IMR-90 (cell line): ENCODE results near the gene PAM.

ENCODE experiments used
- BHLHE40 ChIP-seq: fragments of 150-350 bp; IDR thresholded peaks from 2 replicates; pipeline ENCODE4 v1.6.1; 2016; ENCODE audit warnings: mild to moderate bottlenecking, low read depth, low read length
- CHD1 ChIP-seq: IDR thresholded peaks from 2 replicates; pipeline ENCODE4 v1.6.1; 2012; ENCODE audit warnings: low read depth, low read length, improper control_type of control experiment
- MAFK ChIP-seq: IDR thresholded peaks from 2 replicates; pipeline ENCODE4 v1.6.1; 2012; ENCODE audit warnings: low read depth, low read length, improper control_type of control experiment
- MAZ ChIP-seq: IDR thresholded peaks from 2 replicates; pipeline ENCODE4 v1.6.1; 2012; ENCODE audit warnings: low read depth, mild to moderate bottlenecking, low read length, improper control_type of control experiment, moderate library complexity, borderline replicate concordance
- MXI1 ChIP-seq: IDR thresholded peaks from 2 replicates; pipeline ENCODE4 v1.6.1; 2012; ENCODE audit warnings: low read depth, mild to moderate bottlenecking, low read length, moderate library complexity, borderline replicate concordance
- NFE2L2 ChIP-seq: fragments of 150-350 bp; IDR thresholded peaks from 2 replicates; pipeline ENCODE4 v1.6.1; 2016; ENCODE audit warnings: low read depth, mild to moderate bottlenecking, low read length
- POLR2A ChIP-seq: IDR thresholded peaks from 2 replicates; pipeline ENCODE4 v1.6.1; 2012; ENCODE audit warnings: mild to moderate bottlenecking, low read depth, low read length
- RAD21 ChIP-seq: IDR thresholded peaks from 2 replicates; pipeline ENCODE4 v1.6.1; 2012; ENCODE audit warnings: low read length, improper control_type of control experiment
- RCOR1 ChIP-seq: IDR thresholded peaks from 2 replicates; pipeline ENCODE4 v1.6.1; 2012; ENCODE audit warnings: mild to moderate bottlenecking, low read length, improper control_type of control experiment; ENCODE audit not compliant: insufficient replicate concordance
- RFX5 ChIP-seq: IDR thresholded peaks from 2 replicates; pipeline ENCODE4 v1.8.0; 2012; ENCODE audit warnings: low read depth, mild to moderate bottlenecking, low read length, moderate library complexity
- SMC3 ChIP-seq: fragments of 150-350 bp; IDR thresholded peaks from 2 replicates; pipeline ENCODE4 v1.6.1; 2016; ENCODE audit warnings: low read depth, mild to moderate bottlenecking, antibody characterized with exemption, low read length, moderate library complexity
- TF ChIP-seq, protein P1 (sequence below): conservative IDR thresholded peaks from 2 replicates; pipeline ENCODE4 v1.5.1; 2012; ENCODE audit warnings: mild to moderate bottlenecking, low read depth, low read length, improper control_type of control experiment
- TF ChIP-seq, protein P2 (sequence below): fragments of 150-350 bp; IDR thresholded peaks from 2 replicates; pipeline ENCODE4 v1.6.1; 2016; ENCODE audit warnings: low read depth, mild to moderate bottlenecking, low read length, moderate library complexity, borderline replicate concordance
- TF ChIP-seq, protein P3 (sequence below): fragments of 150-350 bp; IDR thresholded peaks from 2 replicates; pipeline ENCODE4 v1.6.1; 2017; ENCODE audit warnings: mild to moderate bottlenecking, antibody characterized with exemption, low read length, low read depth

DNA sequence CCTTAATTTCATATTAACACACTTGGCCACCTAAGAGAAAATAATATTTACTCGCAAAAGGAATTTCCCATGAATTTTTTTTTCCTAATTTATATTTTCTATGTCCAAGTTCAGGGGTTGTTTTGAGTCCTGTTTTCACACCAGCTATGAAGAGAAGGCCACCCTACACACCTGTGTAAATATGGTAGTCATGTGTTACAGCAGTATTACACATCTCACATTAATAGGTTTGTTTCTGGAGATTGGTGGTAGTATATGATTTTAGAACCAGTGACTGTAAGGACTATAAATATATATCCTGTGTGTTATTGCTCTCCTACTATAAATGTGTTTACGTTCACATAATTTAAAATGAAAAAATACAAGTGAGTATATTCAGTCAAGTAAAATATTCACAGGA, 147.5 kb downstream of the PAM start:
- TF ChIP-seq, protein P1, sequence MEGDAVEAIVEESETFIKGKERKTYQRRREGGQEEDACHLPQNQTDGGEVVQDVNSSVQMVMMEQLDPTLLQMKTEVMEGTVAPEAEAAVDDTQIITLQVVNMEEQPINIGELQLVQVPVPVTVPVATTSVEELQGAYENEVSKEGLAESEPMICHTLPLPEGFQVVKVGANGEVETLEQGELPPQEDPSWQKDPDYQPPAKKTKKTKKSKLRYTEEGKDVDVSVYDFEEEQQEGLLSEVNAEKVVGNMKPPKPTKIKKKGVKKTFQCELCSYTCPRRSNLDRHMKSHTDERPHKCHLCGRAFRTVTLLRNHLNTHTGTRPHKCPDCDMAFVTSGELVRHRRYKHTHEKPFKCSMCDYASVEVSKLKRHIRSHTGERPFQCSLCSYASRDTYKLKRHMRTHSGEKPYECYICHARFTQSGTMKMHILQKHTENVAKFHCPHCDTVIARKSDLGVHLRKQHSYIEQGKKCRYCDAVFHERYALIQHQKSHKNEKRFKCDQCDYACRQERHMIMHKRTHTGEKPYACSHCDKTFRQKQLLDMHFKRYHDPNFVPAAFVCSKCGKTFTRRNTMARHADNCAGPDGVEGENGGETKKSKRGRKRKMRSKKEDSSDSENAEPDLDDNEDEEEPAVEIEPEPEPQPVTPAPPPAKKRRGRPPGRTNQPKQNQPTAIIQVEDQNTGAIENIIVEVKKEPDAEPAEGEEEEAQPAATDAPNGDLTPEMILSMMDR: no peak
- TF ChIP-seq POLR2A (no peak), NFE2L2 (no peak), RFX5 (no peak), MAFK (no peak), RCOR1 (no peak), RAD21 (no peak), MAZ (no peak), SMC3 (no peak), BHLHE40 (no peak), CHD1 (no peak), MXI1 (no peak)
- TF ChIP-seq, protein P2, sequence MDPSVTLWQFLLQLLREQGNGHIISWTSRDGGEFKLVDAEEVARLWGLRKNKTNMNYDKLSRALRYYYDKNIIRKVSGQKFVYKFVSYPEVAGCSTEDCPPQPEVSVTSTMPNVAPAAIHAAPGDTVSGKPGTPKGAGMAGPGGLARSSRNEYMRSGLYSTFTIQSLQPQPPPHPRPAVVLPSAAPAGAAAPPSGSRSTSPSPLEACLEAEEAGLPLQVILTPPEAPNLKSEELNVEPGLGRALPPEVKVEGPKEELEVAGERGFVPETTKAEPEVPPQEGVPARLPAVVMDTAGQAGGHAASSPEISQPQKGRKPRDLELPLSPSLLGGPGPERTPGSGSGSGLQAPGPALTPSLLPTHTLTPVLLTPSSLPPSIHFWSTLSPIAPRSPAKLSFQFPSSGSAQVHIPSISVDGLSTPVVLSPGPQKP: no peak
- TF ChIP-seq, protein P3, sequence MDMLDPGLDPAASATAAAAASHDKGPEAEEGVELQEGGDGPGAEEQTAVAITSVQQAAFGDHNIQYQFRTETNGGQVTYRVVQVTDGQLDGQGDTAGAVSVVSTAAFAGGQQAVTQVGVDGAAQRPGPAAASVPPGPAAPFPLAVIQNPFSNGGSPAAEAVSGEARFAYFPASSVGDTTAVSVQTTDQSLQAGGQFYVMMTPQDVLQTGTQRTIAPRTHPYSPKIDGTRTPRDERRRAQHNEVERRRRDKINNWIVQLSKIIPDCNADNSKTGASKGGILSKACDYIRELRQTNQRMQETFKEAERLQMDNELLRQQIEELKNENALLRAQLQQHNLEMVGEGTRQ: no peak
